ENCODE measurements around the gene SGMS1.
"Not testable (repeated sequence)": the region's sequence is repeated elsewhere in the genome, so short reads cannot be mapped to it uniquely, and the experiment has no call there.

SGMS1 gene

GRCh38 chr10:50461834-50462233, 161.9 kb downstream of the SGMS1 start:
- no peak for TF ChIP-seq CTCF (conservative IDR thresholded peaks at IDR 0.05)
- peak overlapping the region; percentile 33; the same call in 1 of the 2 replicates for H3K27ac ChIP-seq

- TF ChIP-seq CTCF (conservative IDR thresholded peaks at IDR 0.05) = no peak
- peak overlapping the region; percentile 33; the same call in 1 of the 2 replicates for H3K27ac ChIP-seq
Measured at GRCh38 chr10:50461123-50461522, 162.6 kb downstream of the SGMS1 start.

GRCh38 chr10:50456719-50457118, 167.0 kb downstream of the SGMS1 start:
- TF ChIP-seq CTCF (conservative IDR thresholded peaks at IDR 0.05) = no peak
- no peak overlapping the region for H3K27ac ChIP-seq

- H3K27ac ChIP-seq = no peak overlapping the region
Measured at GRCh38 chr10:50453940-50454339, 169.8 kb downstream of the SGMS1 start.

GRCh38 chr10:50452603-50453002, 171.2 kb downstream of the SGMS1 start:
- H3K27ac ChIP-seq = no peak overlapping the region
- no peak for TF ChIP-seq CTCF (conservative IDR thresholded peaks at IDR 0.05)

More at GRCh38 chr10:50453940-50454339, 169.8 kb downstream of the SGMS1 start:
- no peak for TF ChIP-seq CTCF (conservative IDR thresholded peaks at IDR 0.05)

GRCh38 chr10:50447691-50448090, 176.1 kb downstream of the SGMS1 start:
- no peak overlapping the region for H3K27ac ChIP-seq
- TF ChIP-seq CTCF (conservative IDR thresholded peaks at IDR 0.05) = no peak

- not testable (repeated sequence) for H3K27ac ChIP-seq
Measured at GRCh38 chr10:50445777-50446176, 178.0 kb downstream of the SGMS1 start.

- no peak overlapping the region for H3K27ac ChIP-seq
- TF ChIP-seq CTCF (conservative IDR thresholded peaks at IDR 0.05) = no peak
Measured at GRCh38 chr10:50440489-50440888, 183.3 kb downstream of the SGMS1 start.
